Kidney (tissue), 14 donors: ENCODE measurements around the gene HOXD9. TPM values are rescaled to one million over a fixed set of nuclear protein-coding genes. Genes with fewer than 3 reads are reported as not detected.

ENCODE experiments used
- DNase-seq, 5 donors: peaks; one replicate each; pipeline ENCODE4 v3.0.0-alpha.2; 2013 to 2020
- FAIRE-seq: peaks from 2 replicates; lab custom pipeline; 2012; peaks lifted over from hg19 to GRCh38; lab: Jason Lieb, UNC
- H3K27ac ChIP-seq, 2 donors: one replicate each; pipeline ENCODE4 v1.7.0; 2013; ENCODE audit warnings: low read depth in 2 of 2, low read length in 2 of 2, inconsistent platforms in 1 of 2
- H3K27me3 ChIP-seq: one replicate; pipeline ENCODE4 v1.7.1; 2013; ENCODE audit warnings: low read length, inconsistent platforms; ENCODE audit not compliant: control insufficient read depth, insufficient read depth
- H3K36me3 ChIP-seq, 3 donors: one replicate each; pipeline versions ENCODE4 v1.7.0 to v1.7.1; 2013; ENCODE audit warnings: low read length in 3 of 3, control low read depth in 1 of 3, inconsistent platforms in 1 of 3; ENCODE audit not compliant: insufficient read depth in 3 of 3, control insufficient read depth in 2 of 3
- H3K4me1 ChIP-seq, 3 donors: one replicate each; pipeline versions ENCODE4 v1.7.0 to v1.7.1; 2013; ENCODE audit warnings: low read length in 3 of 3, inconsistent platforms in 1 of 3, low read depth in 1 of 3; ENCODE audit not compliant: control insufficient read depth in 2 of 3, insufficient read depth in 2 of 3
- H3K4me3 ChIP-seq, 3 donors: one replicate each; pipeline versions ENCODE4 v1.7.0 to v1.8.1; 2013; ENCODE audit warnings: low read length in 3 of 3, control low read depth in 1 of 3, inconsistent platforms in 1 of 3
- H3K9ac ChIP-seq, 3 donors: one replicate each; pipeline versions ENCODE4 v1.7.0 to v1.7.1; 2013; ENCODE audit warnings: low read length in 3 of 3, control low read depth in 1 of 3, inconsistent platforms in 1 of 3
- H3K9me3 ChIP-seq, 3 donors: one replicate each; pipeline versions ENCODE4 v1.7.0 to v1.7.1; 2013; ENCODE audit warnings: low read length in 3 of 3, control low read depth in 1 of 3, inconsistent platforms in 1 of 3; ENCODE audit not compliant: control insufficient read depth in 2 of 3, insufficient read depth in 1 of 3
- intact Hi-C: fragments of 100-400 bp; cut with DNase I; formaldehyde crosslinking; loops from one replicate; pipeline ENCODE4 v1.11.1; 2022
- polyA plus RNA-seq: library from polyadenylated mRNA; stranded (reverse); fragments of 350-450 nt; fragmentation: Illumina TruSeq; extraction: RNeasy Lipid Tissue Mini Kit (QIAGEN cat#74804); gene quantifications from one replicate; pipeline ENCODE4 v1.2.3, GENCODE V29; 2014; ENCODE audit warnings: low read depth, low replicate concordance; ENCODE audit not compliant: insufficient read depth
- total RNA-seq: library from RNA; stranded (reverse); fragmentation: NEBNext Ultra II Directional; extraction: Animal tissue kit (Norgen Biotek cat#: 25700); gene quantifications from one replicate; pipeline ENCODE4 v1.2.1, GENCODE V29; 2021
- TF ChIP-seq, protein P1 (sequence below): IDR thresholded peaks from 3 replicates; pipeline ENCODE4 v1.5.1; 2012; ENCODE audit warnings: mild to moderate bottlenecking, moderate library complexity, borderline replicate concordance; ENCODE audit not compliant: insufficient read depth; ENCODE audit errors: extremely low read depth
- donor health status: control.
- donor health status: control.
- donor health status: control.
- donor health status: control.
- donor health status: control.
- donor health status: DM: yes; HTN: yes; CAD: no.
- donor health status: Normal renal cell carcinoma (clear cell type).

The HOXD9 gene
- total and polyA plus RNA-seq, 2 donors from 2014 or later: 36.4 to 36.5 TPM

DNA sequence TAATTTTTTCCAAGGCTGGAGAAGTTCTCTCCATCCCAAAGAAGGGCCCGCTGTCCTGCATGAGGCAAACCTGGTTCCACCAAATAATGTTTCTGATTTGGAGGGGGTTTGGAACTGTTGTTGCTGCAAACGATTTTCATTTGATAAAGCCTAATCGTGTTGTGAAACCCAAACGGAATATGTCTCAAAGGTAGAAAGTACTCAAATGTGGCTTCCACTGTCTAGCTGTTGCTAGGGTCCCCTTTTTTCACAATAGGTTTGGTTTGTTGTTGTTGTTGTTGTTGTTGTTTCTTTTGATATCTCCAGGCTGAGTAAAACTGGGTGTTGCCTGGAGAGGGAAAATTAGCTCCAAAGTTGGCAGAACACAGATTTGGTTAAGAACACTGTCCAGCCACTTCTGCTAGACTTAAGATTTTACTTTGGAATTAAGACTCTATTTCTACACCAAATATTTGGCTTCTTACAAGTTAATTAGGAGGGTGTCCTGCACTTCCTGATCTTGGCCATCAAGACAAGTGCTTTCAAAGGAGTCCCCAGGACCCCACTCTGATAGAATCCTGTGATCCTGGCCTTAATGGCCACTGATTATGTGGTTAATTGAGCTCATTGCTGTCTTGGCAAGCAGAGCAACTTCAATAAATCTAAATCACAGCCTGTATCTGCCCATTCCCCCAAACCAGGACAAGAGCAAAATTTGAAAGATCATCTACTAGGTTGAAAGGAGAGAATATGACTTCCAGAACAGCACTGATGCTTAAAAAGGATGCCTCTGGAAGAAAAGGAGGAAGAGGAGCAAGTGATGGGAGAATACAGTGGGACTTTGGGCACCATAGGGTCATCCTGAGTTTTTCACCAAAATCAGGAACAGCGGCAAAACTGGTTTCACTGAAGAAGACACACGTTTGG lies 33.3 kb upstream of the HOXD9 start:
- H3K4me1 ChIP-seq: peaks cover 0 to 10% (median 0%) of the 10 kb centered on the region in 3 donors
- TF ChIP-seq, protein P1, sequence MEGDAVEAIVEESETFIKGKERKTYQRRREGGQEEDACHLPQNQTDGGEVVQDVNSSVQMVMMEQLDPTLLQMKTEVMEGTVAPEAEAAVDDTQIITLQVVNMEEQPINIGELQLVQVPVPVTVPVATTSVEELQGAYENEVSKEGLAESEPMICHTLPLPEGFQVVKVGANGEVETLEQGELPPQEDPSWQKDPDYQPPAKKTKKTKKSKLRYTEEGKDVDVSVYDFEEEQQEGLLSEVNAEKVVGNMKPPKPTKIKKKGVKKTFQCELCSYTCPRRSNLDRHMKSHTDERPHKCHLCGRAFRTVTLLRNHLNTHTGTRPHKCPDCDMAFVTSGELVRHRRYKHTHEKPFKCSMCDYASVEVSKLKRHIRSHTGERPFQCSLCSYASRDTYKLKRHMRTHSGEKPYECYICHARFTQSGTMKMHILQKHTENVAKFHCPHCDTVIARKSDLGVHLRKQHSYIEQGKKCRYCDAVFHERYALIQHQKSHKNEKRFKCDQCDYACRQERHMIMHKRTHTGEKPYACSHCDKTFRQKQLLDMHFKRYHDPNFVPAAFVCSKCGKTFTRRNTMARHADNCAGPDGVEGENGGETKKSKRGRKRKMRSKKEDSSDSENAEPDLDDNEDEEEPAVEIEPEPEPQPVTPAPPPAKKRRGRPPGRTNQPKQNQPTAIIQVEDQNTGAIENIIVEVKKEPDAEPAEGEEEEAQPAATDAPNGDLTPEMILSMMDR: no peak
- no peak for FAIRE-seq
- H3K36me3 ChIP-seq: no peaks in the 10 kb centered on the region
- H3K27ac ChIP-seq: no peak overlapping the region
- DNase-seq: peak in 2 of 5 donors; percentile 10 to 17
- intact Hi-C loops: no loop called here
- H3K4me3 ChIP-seq: no peak overlapping the region
- no peaks in the 10 kb centered on the region for H3K9me3 ChIP-seq
- H3K27me3 ChIP-seq: peaks cover 90% of the 10 kb centered on the region
- H3K9ac ChIP-seq: no peak overlapping the region

DNA sequence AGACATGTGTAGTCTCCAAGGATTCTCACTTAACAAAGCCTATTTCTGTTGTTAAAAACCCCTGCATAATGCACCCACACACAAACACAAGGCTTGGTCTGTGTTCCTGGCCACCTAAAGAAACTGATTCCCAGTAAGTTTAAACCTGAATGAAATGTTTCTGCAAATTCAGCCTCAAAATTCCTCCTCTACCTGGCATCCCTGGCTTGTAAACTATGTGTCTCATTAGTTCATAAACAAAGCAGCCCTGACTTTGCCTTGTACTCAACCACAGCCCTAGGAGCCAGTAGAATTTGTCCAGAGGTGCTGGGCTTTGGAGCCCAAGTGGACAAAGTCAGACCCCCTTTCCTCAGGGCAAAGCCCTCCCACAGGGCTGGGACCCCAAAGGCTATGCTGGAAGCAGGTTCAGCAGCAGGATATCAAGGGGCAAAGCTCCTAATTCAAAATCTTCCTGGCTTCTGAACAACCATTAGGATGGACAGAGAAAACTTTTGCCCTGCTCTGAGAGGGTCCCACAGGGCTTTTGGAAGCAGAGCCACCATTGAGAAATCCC lies 32.6 kb upstream of the HOXD9 start:
- intact Hi-C loops: loop anchor here (5.0 to 10.0 kb wide), 2 partner anchors 405 to 723 kb away; no protein-coding TSS in a partner anchor

DNA sequence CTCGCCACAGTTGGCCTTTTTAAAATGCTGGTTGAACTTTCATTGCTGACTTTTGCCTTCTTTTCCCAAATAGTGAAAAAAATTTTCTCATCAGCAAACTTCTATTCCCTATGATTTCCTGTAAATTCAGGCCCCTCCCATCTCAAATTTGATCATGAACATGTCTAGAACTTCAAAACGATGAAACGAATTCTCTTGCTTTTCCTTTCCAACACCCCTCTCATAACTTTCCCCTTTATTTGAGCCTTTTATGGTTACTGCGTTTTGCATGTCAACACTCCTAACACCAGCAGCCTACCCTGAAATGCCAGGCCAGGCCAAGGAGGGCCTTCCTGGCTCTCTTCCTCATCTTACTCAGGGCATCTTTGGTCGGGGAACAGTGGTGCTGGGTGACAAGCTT lies 31.7 kb upstream of the HOXD9 start:
- intact Hi-C loops: loop anchor here (5.0 to 10.0 kb wide), 2 partner anchors 406 to 724 kb away; no protein-coding TSS in a partner anchor
- TF ChIP-seq, protein P1: no peak
- Histone ChIP-seq H3K4me1 (peaks cover 0 to 10% (median 0%) of the 10 kb centered on the region in 3 donors), H3K9me3 (no peaks in the 10 kb centered on the region), H3K27ac (no peak overlapping the region), H3K9ac (no peak overlapping the region), H3K36me3 (no peaks in the 10 kb centered on the region), H3K4me3 (no peak overlapping the region), H3K27me3 (peaks cover 90% of the 10 kb centered on the region)
- DNase-seq (no peak), FAIRE-seq (no peak)

More for the DNA sequence above, 32.6 kb upstream of the HOXD9 start:
- Histone ChIP-seq H3K27me3 (peaks cover 90% of the 10 kb centered on the region), H3K4me1 (peaks cover 0 to 10% (median 0%) of the 10 kb centered on the region in 3 donors), H3K9ac (no peak overlapping the region), H3K36me3 (no peaks in the 10 kb centered on the region), H3K27ac (no peak overlapping the region), H3K4me3 (no peak overlapping the region), H3K9me3 (no peaks in the 10 kb centered on the region)
- FAIRE-seq (no peak), DNase-seq (no peak)
- TF ChIP-seq, protein P1: no peak
